Measurements from ENCODE around the gene FN3KRP. TPM values are rescaled to one million over a fixed set of nuclear protein-coding genes. Genes with fewer than 3 reads are reported as not detected.
A peak's percentile ranks its signal among the peaks of the same experiment; 100 is the strongest.

Gene FN3KRP
- total and polyA plus RNA-seq, 3 donors from 2014 or later = 26.9 to 30.2 (median 29.3) TPM

GRCh38 chr17:82750241-82750908 is 33.9 kb downstream of the FN3KRP start:
- intact Hi-C loops (cut with DNase I; ENCODE audit: low total_unique reads) = no loop called here
- H3K27ac ChIP-seq = no peak overlapping the region
- no peaks in the 10 kb centered on the region for H3K27me3 ChIP-seq
- peaks cover 15% of the 10 kb centered on the region for H3K4me1 ChIP-seq
- no peaks in the 10 kb centered on the region for H3K36me3 ChIP-seq (ENCODE audit: low read depth, missing control alignments)
- TF ChIP-seq CTCF (IDR thresholded peaks at IDR 0.05) (no peak), POLR2A (IDR thresholded peaks at IDR 0.05) (no peak)
- WGBS, 2 donors = 67 to 72% methylated on average over 22 to 40 of the region's 40 CpGs
- no peak overlapping the region for H3K4me3 ChIP-seq
- peak; percentile 23 for DNase-seq
- H3K9me3 ChIP-seq = no peaks in the 10 kb centered on the region

- Histone ChIP-seq H3K27me3 (no peaks in the 10 kb centered on the region), H3K36me3 (ENCODE audit: low read depth, missing control alignments) (no peaks in the 10 kb centered on the region), H3K27ac (peak overlapping the region in 1 of 2 donors; percentile 91), H3K4me3 (peak overlapping the region; percentile 49 to 53), H3K4me1 (peaks cover 15% of the 10 kb centered on the region), H3K9me3 (no peaks in the 10 kb centered on the region)
- DNase-seq = no peak
- intact Hi-C loops (cut with DNase I; ENCODE audit: low total_unique reads) = no loop called here
- no peak for TF ChIP-seq POLR2A (IDR thresholded peaks at IDR 0.05)
- no peak for TF ChIP-seq CTCF (IDR thresholded peaks at IDR 0.05)
- WGBS, 2 donors = 5% methylated on average over 44 of the region's 56 CpGs; no CpG with 5 or more reads in 1 of the 2 donors
Observed at GRCh38 chr17:82751171-82751570, 34.7 kb downstream of the FN3KRP start.

- no peaks in the 10 kb centered on the region for H3K36me3 ChIP-seq (ENCODE audit: low read depth, missing control alignments)
- peak within 1 kb of the TSS; percentile 88 to 93 for H3K4me3 ChIP-seq
- H3K9me3 ChIP-seq = no peaks in the 10 kb centered on the region
- intact Hi-C loops (cut with DNase I; ENCODE audit: low total_unique reads) = no loop called here
- WGBS, 2 donors = 0% methylated on average over 65 of the region's 114 CpGs; no CpG with 5 or more reads in 1 of the 2 donors
- H3K4me1 ChIP-seq = peaks cover 15% of the 10 kb centered on the region
- DNase-seq = peak; percentile 91
- peak within 1 kb of the TSS; percentile 70 to 91 for H3K27ac ChIP-seq
- no peaks in the 10 kb centered on the region for H3K27me3 ChIP-seq
- no peak for TF ChIP-seq POLR2A (IDR thresholded peaks at IDR 0.05)
- TF ChIP-seq CTCF (IDR thresholded peaks at IDR 0.05) = no peak
Observed at GRCh38 chr17:82751571-82752370, 35.3 kb downstream of the FN3KRP start, which contains the start of gene TBCD. TBCD (plus strand) TSS chr17:82752065; CDS start chr17:82752194, 129 bp downstream.

DNA sequence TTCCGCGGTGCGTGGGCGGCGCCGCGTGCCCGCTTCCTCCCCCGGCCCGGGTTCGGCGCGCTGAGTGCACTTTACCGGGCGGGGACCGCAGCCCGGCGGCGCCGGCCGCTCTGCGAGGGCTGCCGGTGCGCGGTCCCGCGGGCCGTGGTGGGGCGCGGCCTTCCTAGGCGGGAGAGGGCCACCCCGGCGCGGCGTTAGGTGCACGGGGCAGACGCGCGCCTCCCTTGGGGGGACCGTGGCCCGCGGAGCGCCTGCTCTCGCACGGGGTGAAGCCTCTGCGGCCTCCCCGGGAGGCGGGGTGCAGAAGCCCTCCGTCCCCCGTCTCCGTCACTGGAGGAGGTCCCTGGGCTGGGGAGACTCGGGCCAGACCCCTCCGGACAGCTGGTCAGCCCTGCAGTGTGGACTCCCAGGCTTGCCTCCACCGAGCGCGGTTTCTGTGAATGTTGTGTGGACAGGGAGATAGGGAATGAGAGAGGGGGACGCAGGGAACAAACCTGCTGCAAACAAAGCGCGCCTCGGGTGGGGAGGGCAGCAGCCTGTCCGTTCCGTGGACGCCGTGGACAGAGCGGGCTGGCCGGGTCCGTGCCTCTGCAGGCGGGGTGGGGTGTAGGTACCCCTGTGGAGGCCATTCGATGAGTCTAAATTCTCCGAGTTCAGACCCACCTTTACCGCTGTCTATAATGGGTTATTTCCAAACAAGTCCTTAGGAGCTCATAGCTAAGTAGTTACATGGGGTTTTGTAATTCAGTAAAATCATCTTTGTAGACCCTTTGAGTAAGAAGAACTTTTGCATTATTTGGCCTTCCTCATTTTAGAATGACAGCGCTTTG is 36.1 kb downstream of the FN3KRP start:
- peak; percentile 24 for DNase-seq
- intact Hi-C loops (cut with DNase I; ENCODE audit: low total_unique reads) = no loop called here
- peak overlapping the region; percentile 88 to 93 for H3K4me3 ChIP-seq
- H3K4me1 ChIP-seq = peaks cover 15% of the 10 kb centered on the region
- H3K27me3 ChIP-seq = no peaks in the 10 kb centered on the region
- 1 to 4% methylated on average over 7 to 33 of the region's 72 CpGs for WGBS, 2 donors
- H3K27ac ChIP-seq = peak overlapping the region in 1 of 2 donors; percentile 91
- TF ChIP-seq CTCF (IDR thresholded peaks at IDR 0.05) (no peak), POLR2A (IDR thresholded peaks at IDR 0.05) (no peak)
- H3K9me3 ChIP-seq = no peaks in the 10 kb centered on the region
- H3K36me3 ChIP-seq (ENCODE audit: low read depth, missing control alignments) = no peaks in the 10 kb centered on the region

All from testis (tissue), 3 donors.